OCI-LY3 (cell line): ENCODE measurements around the gene FLT1.
A peak's percentile ranks its signal among the peaks of the same experiment; 100 is the strongest.

Experiments
- H2AFZ ChIP-seq: fragments of 200-600, 300-600 bp; shearing (Covaris generic); 2 replicates; pipeline ENCODE4 v1.6.0; 2014; ENCODE audit warnings: antibody characterized with exemption, low read depth, low read length
- H3K27ac ChIP-seq: fragments of 200-600, 300-600 bp; sonication (generic); 2 replicates; pipeline ENCODE4 v1.5.1; 2014; ENCODE audit warnings: mild to moderate bottlenecking, low read length, moderate library complexity, mixed read lengths
- H3K27me3 ChIP-seq: fragments of 200-600, 300-600 bp; sonication (generic); 2 replicates; pipeline ENCODE4 v1.6.1; 2014; ENCODE audit warnings: low read depth, low read length, mixed read lengths
- H3K36me3 ChIP-seq: fragments of 200-600, 300-600 bp; sonication (generic); replicated peaks from 2 replicates; pipeline ENCODE3; 2014; ENCODE audit warnings: low read depth, low read length, mixed read lengths
- H3K4me1 ChIP-seq: fragments of 300-600, 200-600 bp; sonication (generic); 2 replicates; pipeline ENCODE4 v1.6.1; 2014; ENCODE audit warnings: low read length, mixed read lengths
- H3K4me2 ChIP-seq: fragments of 200-600, 300-600 bp; sonication (generic); 2 replicates; pipeline ENCODE4 v1.6.1; 2014; ENCODE audit warnings: low read length, mixed read lengths
- H3K4me3 ChIP-seq: fragments of 300-600, 200-600 bp; sonication (generic); 2 replicates; pipeline ENCODE4 v1.5.1; 2014; ENCODE audit warnings: antibody characterized with exemption, mild to moderate bottlenecking, low read length, moderate library complexity
- H3K79me2 ChIP-seq: fragments of 300-600, 200-600 bp; shearing (Covaris generic); 2 replicates; pipeline ENCODE4 v1.6.1; 2014; ENCODE audit warnings: mild to moderate bottlenecking, low read length, mixed read lengths
- H3K9ac ChIP-seq: fragments of 300-600, 200-600 bp; shearing (Covaris generic); 2 replicates; pipeline ENCODE4 v1.6.0; 2014; ENCODE audit warnings: mild to moderate bottlenecking, low read length, moderate library complexity
- H3K9me3 ChIP-seq: fragments of 200-600, 300-600 bp; shearing (Covaris generic); 2 replicates; pipeline ENCODE4 v1.6.1; 2014; ENCODE audit warnings: low read length, mixed read lengths; ENCODE audit not compliant: insufficient read depth
- H4K20me1 ChIP-seq: fragments of 200-600, 300-600 bp; sonication (generic); 2 replicates; pipeline ENCODE4 v1.6.1; 2016; ENCODE audit warnings: low read length, mixed read lengths; ENCODE audit not compliant: insufficient read depth
- CTCF ChIP-seq: fragments of 200-600, 300-600 bp; sonication (generic); IDR thresholded peaks from 2 replicates; pipeline ENCODE4 v1.5.1; 2014; ENCODE audit warnings: antibody characterized with exemption, low read length, low read depth
- EZH2phosphoT487 ChIP-seq: fragments of 200-600 bp; shearing (Covaris generic); IDR thresholded peaks from 2 replicates; pipeline ENCODE4 v1.6.1; 2018; ENCODE audit warnings: antibody characterized with exemption, mixed run types, low read depth

Gene FLT1

GRCh38 chr13:28468023-28468915 is 26.7 kb downstream of the FLT1 start:
- TF ChIP-seq CTCF: no peak
- TF ChIP-seq EZH2phosphoT487: no peak
- Histone ChIP-seq H3K9ac (no peak overlapping the region), H3K4me1 (peaks cover 11% of the 10 kb centered on the region), H3K4me2 (peak overlapping the region; percentile 45), H3K27ac (no peak overlapping the region), H3K4me3 (no peak overlapping the region), H2AFZ (peak overlapping the region; percentile 74), H3K36me3 (no peaks in the 10 kb centered on the region), H4K20me1 (no peaks in the 10 kb centered on the region), H3K27me3 (no peaks in the 10 kb centered on the region), H3K9me3 (peaks cover 5% of the 10 kb centered on the region; the same call in 1 of the 2 replicates), H3K79me2 (no peaks in the 10 kb centered on the region)

- no peaks in the 10 kb centered on the region for H3K27me3 ChIP-seq
- no peak overlapping the region for H3K4me2 ChIP-seq
- no peaks in the 10 kb centered on the region for H3K36me3 ChIP-seq
- H4K20me1 ChIP-seq: no peaks in the 10 kb centered on the region
- no peak for TF ChIP-seq EZH2phosphoT487
- no peak for TF ChIP-seq CTCF
- H3K4me1 ChIP-seq: peaks cover 11% of the 10 kb centered on the region
- H3K27ac ChIP-seq: no peak overlapping the region
- no peak overlapping the region for H2AFZ ChIP-seq
- no peak overlapping the region for H3K9ac ChIP-seq
- H3K4me3 ChIP-seq: no peak overlapping the region
- H3K9me3 ChIP-seq: peaks cover 5% of the 10 kb centered on the region; the same call in 1 of the 2 replicates
- no peaks in the 10 kb centered on the region for H3K79me2 ChIP-seq
Measured at GRCh38 chr13:28467034-28467433, 27.9 kb downstream of the FLT1 start.

GRCh38 chr13:28466151-28466550 is 28.8 kb downstream of the FLT1 start:
- Histone ChIP-seq H4K20me1 (no peaks in the 10 kb centered on the region), H3K4me3 (no peak overlapping the region), H3K4me2 (no peak overlapping the region), H3K27ac (no peak overlapping the region), H2AFZ (no peak overlapping the region), H3K9me3 (peaks cover 5% of the 10 kb centered on the region; the same call in 1 of the 2 replicates), H3K27me3 (no peaks in the 10 kb centered on the region), H3K36me3 (no peaks in the 10 kb centered on the region), H3K4me1 (peaks cover 11% of the 10 kb centered on the region), H3K9ac (no peak overlapping the region), H3K79me2 (no peaks in the 10 kb centered on the region)
- TF ChIP-seq EZH2phosphoT487 (no peak), CTCF (no peak)

GRCh38 chr13:28464861-28465460 is 30.0 kb downstream of the FLT1 start:
- Histone ChIP-seq H3K27ac (no peak overlapping the region), H3K36me3 (no peaks in the 10 kb centered on the region), H2AFZ (no peak overlapping the region), H4K20me1 (no peaks in the 10 kb centered on the region), H3K9me3 (peaks cover 5% of the 10 kb centered on the region; the same call in 1 of the 2 replicates), H3K27me3 (no peaks in the 10 kb centered on the region), H3K4me2 (no peak overlapping the region), H3K4me3 (no peak overlapping the region), H3K9ac (no peak overlapping the region), H3K79me2 (no peaks in the 10 kb centered on the region), H3K4me1 (peaks cover 11% of the 10 kb centered on the region)
- TF ChIP-seq CTCF (no peak), EZH2phosphoT487 (no peak)
